Fibroblast of lung (primary cell): Measurements from ENCODE around the gene SLC6A20. TPM values are rescaled to one million over a fixed set of nuclear protein-coding genes. Genes with fewer than 3 reads are reported as not detected.

Source experiments
- DNase-seq, 2 donors: peaks; one replicate each; pipeline versions ENCODE4 v3.0.0 to v3.0.0-alpha.2; 2010; ENCODE audit warnings: low read depth in 2 of 2
- H2AFZ ChIP-seq: 2 replicates; pipeline ENCODE4 v1.5.1; 2012; ENCODE audit warnings: low read length, control low read depth, inconsistent platforms
- H3K27ac ChIP-seq: 2 replicates; pipeline ENCODE4 v1.5.1; 2011; ENCODE audit warnings: low read length, control low read depth; ENCODE audit not compliant: insufficient read depth
- H3K27me3 ChIP-seq: 2 replicates; pipeline ENCODE4 v1.5.1; 2011; ENCODE audit warnings: mild to moderate bottlenecking, low read length; ENCODE audit not compliant: control insufficient read depth, insufficient read depth
- H3K36me3 ChIP-seq: 2 replicates; pipeline ENCODE4 v1.5.1; 2011; ENCODE audit warnings: low read length; ENCODE audit not compliant: control insufficient read depth, insufficient read depth
- H3K4me1 ChIP-seq: 2 replicates; pipeline ENCODE4 v1.5.1; 2011; ENCODE audit warnings: low read length; ENCODE audit not compliant: control insufficient read depth, insufficient read depth; ENCODE audit errors: extremely low read depth
- H3K4me2 ChIP-seq: 2 replicates; pipeline ENCODE4 v1.5.1; 2011; ENCODE audit warnings: low read length, control low read depth; ENCODE audit not compliant: insufficient read depth; ENCODE audit errors: extremely low read depth
- H3K4me3 ChIP-seq, 4 experiments: fragments of 200-600 bp in 1 of 4; sonication (generic) in 1 of 4; replicated peaks in 1 of 4; 2 replicates each; pipeline ENCODE4 v1.5.1; 2011 to 2016; ENCODE audit warnings: low read length in 4 of 4, low read depth in 3 of 4, mild to moderate bottlenecking in 3 of 4, control low read depth in 2 of 4, inconsistent platforms in 1 of 4, mixed read lengths in 1 of 4; ENCODE audit not compliant: insufficient read depth in 1 of 4; ENCODE audit errors: control extremely low read depth in 1 of 4
- H3K79me2 ChIP-seq: 2 replicates; pipeline ENCODE4 v1.5.1; 2012; ENCODE audit warnings: mild to moderate bottlenecking, low read length, inconsistent platforms; ENCODE audit not compliant: control insufficient read depth, insufficient read depth
- H3K9ac ChIP-seq: 2 replicates; pipeline ENCODE4 v1.5.1; 2011; ENCODE audit warnings: mild to moderate bottlenecking, low read length, control low read depth; ENCODE audit not compliant: insufficient read depth
- H3K9me3 ChIP-seq: 2 replicates; pipeline ENCODE4 v1.5.1; 2012; ENCODE audit warnings: low read depth, low read length; ENCODE audit not compliant: control insufficient read depth, insufficient read depth
- H4K20me1 ChIP-seq: 2 replicates; pipeline ENCODE4 v1.5.1; 2011; ENCODE audit warnings: low read length; ENCODE audit not compliant: control insufficient read depth, insufficient read depth; ENCODE audit errors: extremely low read depth
- EZH2 ChIP-seq: IDR thresholded peaks from 2 replicates; pipeline ENCODE4 v1.5.1; 2012; ENCODE audit warnings: low read length, control low read depth, mild to moderate bottlenecking; ENCODE audit errors: missing control alignments
- polyA plus RNA-seq, 2 donors: library from polyadenylated mRNA; depleted of rRNA in 1 of 2; stranded (reverse) in 1 of 2; unstranded in 1 of 2; fragments of >200 nt; gene quantifications; 2 replicates each; pipeline ENCODE4 v1.2.1, GENCODE V29; 2011 to 2012; ENCODE audit warnings: missing spikeins in 1 of 2
- total RNA-seq: library from RNA; depleted of rRNA; stranded (reverse); fragments of >200 nt; gene quantifications from 2 replicates; pipeline ENCODE4 v1.2.1, GENCODE V29; 2014
- TF ChIP-seq, protein P1 (sequence below), 2 donors: IDR thresholded peaks in 1 of 2; conservative IDR thresholded peaks in 1 of 2; 1 replicate in 1 of 2; 2 replicates in 1 of 2; pipeline ENCODE4 v1.5.1; 2011 to 2012; ENCODE audit warnings: low read length in 2 of 2, control low read depth in 1 of 2, inconsistent platforms in 1 of 2, low read depth in 1 of 2, mild to moderate bottlenecking in 1 of 2

The SLC6A20 gene
- total and polyA plus RNA-seq, 2 donors (not counting 1 experiment from before 2014, with no cell fraction given) = not detected

DNA sequence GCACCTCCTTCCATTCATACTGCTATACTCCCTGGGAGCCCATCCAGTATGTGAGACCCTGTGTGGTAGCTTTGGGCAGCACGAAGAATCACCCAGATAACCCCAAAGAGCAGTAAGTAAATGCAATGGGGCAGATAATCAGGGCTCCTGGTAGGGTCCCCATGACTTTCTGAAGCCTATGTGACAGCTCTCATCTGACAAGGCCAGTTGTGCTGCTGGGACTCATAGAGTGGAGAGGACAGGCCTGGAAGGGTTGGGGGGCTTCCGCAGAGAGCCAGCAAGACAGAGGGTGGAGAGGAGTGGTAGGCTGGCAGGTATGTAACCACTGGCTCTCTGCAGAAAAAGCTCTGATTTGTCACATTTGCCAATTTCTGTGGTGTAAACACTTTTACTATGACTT, 3.2 kb upstream of the SLC6A20 start:
- no peak overlapping the region for H3K4me2 ChIP-seq
- H3K36me3 ChIP-seq = no peaks in the 10 kb centered on the region
- H4K20me1 ChIP-seq = no peaks in the 10 kb centered on the region
- H2AFZ ChIP-seq = no peak overlapping the region
- H3K9me3 ChIP-seq = no peaks in the 10 kb centered on the region
- H3K9ac ChIP-seq = no peak overlapping the region
- H3K27me3 ChIP-seq = peaks cover 39% of the 10 kb centered on the region
- no peaks in the 10 kb centered on the region for H3K79me2 ChIP-seq
- peaks cover 4% of the 10 kb centered on the region for H3K4me1 ChIP-seq
- H3K4me3 ChIP-seq = no peak overlapping the region
- H3K27ac ChIP-seq = no peak overlapping the region
- TF ChIP-seq EZH2 = no peak
- TF ChIP-seq, protein P1, sequence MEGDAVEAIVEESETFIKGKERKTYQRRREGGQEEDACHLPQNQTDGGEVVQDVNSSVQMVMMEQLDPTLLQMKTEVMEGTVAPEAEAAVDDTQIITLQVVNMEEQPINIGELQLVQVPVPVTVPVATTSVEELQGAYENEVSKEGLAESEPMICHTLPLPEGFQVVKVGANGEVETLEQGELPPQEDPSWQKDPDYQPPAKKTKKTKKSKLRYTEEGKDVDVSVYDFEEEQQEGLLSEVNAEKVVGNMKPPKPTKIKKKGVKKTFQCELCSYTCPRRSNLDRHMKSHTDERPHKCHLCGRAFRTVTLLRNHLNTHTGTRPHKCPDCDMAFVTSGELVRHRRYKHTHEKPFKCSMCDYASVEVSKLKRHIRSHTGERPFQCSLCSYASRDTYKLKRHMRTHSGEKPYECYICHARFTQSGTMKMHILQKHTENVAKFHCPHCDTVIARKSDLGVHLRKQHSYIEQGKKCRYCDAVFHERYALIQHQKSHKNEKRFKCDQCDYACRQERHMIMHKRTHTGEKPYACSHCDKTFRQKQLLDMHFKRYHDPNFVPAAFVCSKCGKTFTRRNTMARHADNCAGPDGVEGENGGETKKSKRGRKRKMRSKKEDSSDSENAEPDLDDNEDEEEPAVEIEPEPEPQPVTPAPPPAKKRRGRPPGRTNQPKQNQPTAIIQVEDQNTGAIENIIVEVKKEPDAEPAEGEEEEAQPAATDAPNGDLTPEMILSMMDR (conservative IDR thresholded peaks at IDR 0.05 in 1 of 2, IDR thresholded peaks at IDR 0.05 in 1 of 2; ENCODE audit: low read depth in 1 of 2, low read length in 2 of 2) = no peak
- no peak for DNase-seq

DNA sequence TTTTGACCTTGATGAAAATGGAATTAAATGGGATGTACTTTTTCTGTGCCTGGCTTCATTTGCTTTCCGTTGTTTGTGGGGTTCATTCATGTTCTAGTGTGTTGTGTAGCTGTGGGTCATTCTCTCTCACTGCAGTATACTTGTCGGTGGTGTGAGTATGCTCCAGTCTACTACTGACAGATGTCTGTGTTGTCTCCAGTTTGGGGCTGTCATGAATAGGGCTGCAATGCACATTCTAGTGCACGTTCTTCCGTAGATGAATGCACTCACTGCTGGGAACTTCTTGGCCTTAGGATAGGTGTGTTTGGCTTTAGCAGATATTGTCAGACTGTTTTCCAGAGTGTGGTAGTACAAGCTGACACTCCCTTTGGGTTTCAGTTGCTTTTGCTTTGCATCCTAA, 1.7 kb upstream of the SLC6A20 start:
- H3K27ac ChIP-seq = no peak overlapping the region
- TF ChIP-seq, protein P1 (conservative IDR thresholded peaks at IDR 0.05 in 1 of 2, IDR thresholded peaks at IDR 0.05 in 1 of 2; ENCODE audit: low read depth in 1 of 2, low read length in 2 of 2) = no peak
- TF ChIP-seq EZH2 = no peak
- no peaks in the 10 kb centered on the region for H3K79me2 ChIP-seq
- H3K9me3 ChIP-seq = no peaks in the 10 kb centered on the region
- H3K4me3 ChIP-seq = no peak overlapping the region
- H3K27me3 ChIP-seq = peaks cover 50% of the 10 kb centered on the region
- H3K36me3 ChIP-seq = no peaks in the 10 kb centered on the region
- H4K20me1 ChIP-seq = no peaks in the 10 kb centered on the region
- peaks cover 4% of the 10 kb centered on the region for H3K4me1 ChIP-seq
- H3K9ac ChIP-seq = no peak overlapping the region
- no peak overlapping the region for H2AFZ ChIP-seq
- DNase-seq = no peak
- no peak overlapping the region for H3K4me2 ChIP-seq

DNA sequence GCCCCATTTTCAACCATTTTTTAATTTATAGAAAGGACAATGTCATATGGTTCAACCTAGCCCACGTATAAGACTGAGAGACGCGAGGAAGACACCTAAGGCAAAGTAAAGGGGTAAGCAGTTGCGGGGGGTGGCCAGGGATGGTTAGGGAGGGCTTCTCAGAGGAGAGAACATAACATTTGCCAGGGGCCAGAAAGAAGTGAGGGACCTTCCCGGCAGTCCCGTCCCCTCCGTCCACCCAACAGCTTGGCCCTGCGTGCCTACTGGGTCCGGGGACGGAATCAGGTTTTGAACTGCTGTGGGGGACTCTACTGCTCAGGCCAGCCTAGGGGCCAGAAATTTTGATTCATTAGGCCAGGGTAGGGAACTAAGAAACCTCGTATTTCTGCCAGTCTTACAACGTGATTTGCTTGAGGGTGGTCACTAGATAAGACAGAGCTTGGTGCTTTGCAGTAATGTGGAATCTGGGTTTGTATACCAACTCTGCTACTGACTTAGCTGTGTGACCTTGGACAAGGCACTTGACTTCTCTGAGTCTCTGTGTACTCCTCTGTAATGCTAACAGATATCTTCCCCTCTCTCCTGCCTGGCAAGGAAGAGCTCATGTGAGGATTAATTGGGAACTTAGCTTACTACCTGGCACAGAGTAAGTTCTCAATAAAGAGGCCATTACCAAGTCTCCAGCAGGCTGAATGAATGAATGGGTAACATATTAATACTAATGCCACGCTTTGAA, 734 bp upstream of the SLC6A20 start:
- H3K36me3 ChIP-seq = no peaks in the 10 kb centered on the region
- H4K20me1 ChIP-seq = peaks cover 2% of the 10 kb centered on the region
- TF ChIP-seq, protein P1 (conservative IDR thresholded peaks at IDR 0.05 in 1 of 2, IDR thresholded peaks at IDR 0.05 in 1 of 2; ENCODE audit: low read depth in 1 of 2, low read length in 2 of 2) = no peak
- TF ChIP-seq EZH2 = peak; percentile 38
- H3K4me3 ChIP-seq = peak overlapping the region in 1 of 4 experiments; percentile 12
- H3K27me3 ChIP-seq = peaks cover 57% of the 10 kb centered on the region
- no peak for DNase-seq
- no peak overlapping the region for H3K9ac ChIP-seq
- H3K9me3 ChIP-seq = no peaks in the 10 kb centered on the region
- H3K4me2 ChIP-seq = no peak overlapping the region
- peaks cover 4% of the 10 kb centered on the region for H3K4me1 ChIP-seq
- H3K79me2 ChIP-seq = no peaks in the 10 kb centered on the region
- H2AFZ ChIP-seq = no peak overlapping the region
- no peak overlapping the region for H3K27ac ChIP-seq
